ENCODE measurements around the gene FAM222B.
A peak's percentile ranks its signal among the peaks of the same experiment; 100 is the strongest.
"Not testable (repeated sequence)": the region's sequence is repeated elsewhere in the genome, so short reads cannot be mapped to it uniquely, and the experiment has no call there.

FAM222B gene

GRCh38 chr17:28726226-28726626, 116.4 kb downstream of the FAM222B start, which contains the start of gene TLCD1:
Gene TLCD1, minus strand, starts transcription at chr17:28726233. Its CDS starts 136 bp downstream, at chr17:28726097.
- DNase-seq: peak; percentile 71

- no peak for DNase-seq
Observed at GRCh38 chr17:28725660-28726225, 116.8 kb downstream of the FAM222B start.

GRCh38 chr17:28725166-28725659, 117.4 kb downstream of the FAM222B start:
- DNase-seq: peak; percentile 25

GRCh38 chr17:28724500-28725165, 118.0 kb downstream of the FAM222B start:
- no peak for DNase-seq

GRCh38 chr17:28723836-28724499, 118.6 kb downstream of the FAM222B start:
- DNase-seq: not testable (repeated sequence)

GRCh38 chr17:28723159-28723835, 119.3 kb downstream of the FAM222B start:
- DNase-seq: no peak

- DNase-seq: no peak
Observed at GRCh38 chr17:28722417-28723158, 120.0 kb downstream of the FAM222B start.

GRCh38 chr17:28720997-28721329, 121.6 kb downstream of the FAM222B start:
- DNase-seq: not testable (repeated sequence)

GRCh38 chr17:28720247-28720996, 122.2 kb downstream of the FAM222B start:
- DNase-seq: peak; percentile 48

GRCh38 chr17:28719021-28719433, 123.6 kb downstream of the FAM222B start:
- DNase-seq: no peak

- no peak for DNase-seq
Observed at GRCh38 chr17:28718333-28719020, 124.1 kb downstream of the FAM222B start.

- no peak for DNase-seq
Observed at GRCh38 chr17:28717578-28718332, 124.8 kb downstream of the FAM222B start, which contains the start of gene RAB34. Gene RAB34, minus strand, starts transcription at chr17:28717868. Its CDS starts 602 bp downstream, at chr17:28717266.

GRCh38 chr17:28716740-28717577, 125.6 kb downstream of the FAM222B start:
- DNase-seq: no peak

- no peak for DNase-seq
Observed at GRCh38 chr17:28715217-28715616, 127.4 kb downstream of the FAM222B start.

- DNase-seq: no peak
Observed at GRCh38 chr17:28714281-28714680, 128.3 kb downstream of the FAM222B start.

- DNase-seq: no peak
Observed at GRCh38 chr17:28712705-28713415, 129.7 kb downstream of the FAM222B start.

GRCh38 chr17:28712032-28712704, 130.4 kb downstream of the FAM222B start:
- DNase-seq: peak; percentile 81

GRCh38 chr17:28711723-28712031, 130.9 kb downstream of the FAM222B start, which contains the start of gene PROCA1:
Gene PROCA1, minus strand, starts transcription at chr17:28711888. Its CDS starts 228 bp downstream, at chr17:28711660.
- peak; percentile 48 for DNase-seq

All from CD4-positive, alpha-beta T cell treated with Interleukin-17A for 1 hour (primary cell).